SIG-M5 treated with dmso at 0.1 percent for 504 hours (cell line): Measurements from ENCODE around the gene SH3RF3.

ENCODE experiments used
- DNase-seq: peaks from one replicate; lab custom pipeline; 2025; ENCODE audit not compliant: unreplicated experiment; lab: John Stamatoyannopoulos, UW

Gene SH3RF3

GRCh38 chr2:109385506-109385905 lies 256.5 kb downstream of the SH3RF3 start:
- no peak for DNase-seq

GRCh38 chr2:109386004-109386695 lies 257.1 kb downstream of the SH3RF3 start:
- DNase-seq, result no peak

GRCh38 chr2:109387221-109387735 lies 258.3 kb downstream of the SH3RF3 start:
- no peak for DNase-seq

GRCh38 chr2:109387778-109388469 lies 258.9 kb downstream of the SH3RF3 start:
- DNase-seq, result no peak

- no peak for DNase-seq
Observed at GRCh38 chr2:109391243-109391642, 262.2 kb downstream of the SH3RF3 start.

GRCh38 chr2:109392140-109392539 lies 263.1 kb downstream of the SH3RF3 start:
- no peak for DNase-seq

GRCh38 chr2:109392816-109393661 lies 264.0 kb downstream of the SH3RF3 start:
- DNase-seq, result no peak

- DNase-seq, result no peak
Observed at GRCh38 chr2:109393662-109393972, 264.6 kb downstream of the SH3RF3 start.

GRCh38 chr2:109395494-109396201 lies 266.6 kb downstream of the SH3RF3 start:
- no peak for DNase-seq

- no peak for DNase-seq
Observed at GRCh38 chr2:109396202-109397180, 267.5 kb downstream of the SH3RF3 start.

- no peak for DNase-seq
Observed at GRCh38 chr2:109397893-109398292, 268.9 kb downstream of the SH3RF3 start.

- no peak for DNase-seq
Observed at GRCh38 chr2:109398366-109399015, 269.5 kb downstream of the SH3RF3 start.

GRCh38 chr2:109399066-109399465 lies 270.1 kb downstream of the SH3RF3 start:
- no peak for DNase-seq

- DNase-seq, result no peak
Observed at GRCh38 chr2:109400102-109400501, 271.1 kb downstream of the SH3RF3 start.

- no peak for DNase-seq
Observed at GRCh38 chr2:109401370-109401769, 272.4 kb downstream of the SH3RF3 start.

- no peak for DNase-seq
Observed at GRCh38 chr2:109402180-109402579, 273.2 kb downstream of the SH3RF3 start.

- DNase-seq, result no peak
Observed at GRCh38 chr2:109402980-109403840, 274.2 kb downstream of the SH3RF3 start.

- no peak for DNase-seq
Observed at GRCh38 chr2:109403841-109404201, 274.8 kb downstream of the SH3RF3 start.

GRCh38 chr2:109404681-109405080 lies 275.7 kb downstream of the SH3RF3 start:
- no peak for DNase-seq
